GM12878 (cell line): ENCODE measurements around the gene SPRED3. TPM values are rescaled to one million over a fixed set of nuclear protein-coding genes. Genes with fewer than 3 reads are reported as not detected.

Experiments used
- ATAC-seq: fragments of 200-7000 bp; cut with Tn5 transposase; 3 replicates; pipeline ENCODE4 v1.9.1; 2020; ENCODE audit warnings: mild to moderate bottlenecking, moderate library complexity
- BruUV-seq: library from RNA; stranded (reverse); fragments of 400-500 nt; replicated peaks from 2 replicates; lab custom pipeline; 2021; lab: Mats Ljungman, UMichigan
- CTCF ChIA-PET: fragments of 300-600 bp; sonication (Branson Sonifier 250); formaldehyde crosslinking; extraction: SDS; loops from one replicate; lab custom pipeline; 2021; ENCODE audit warnings: inconsistent platforms; lab: Yijun Ruan, JAX
- POLR2A ChIA-PET: fragments of 350-600 bp; formaldehyde crosslinking; extraction: SDS; loops from one replicate; lab custom pipeline; 2021; ENCODE audit warnings: inconsistent platforms; lab: Charles Lee
- RAD21 ChIA-PET: fragments of 300-600 bp; sonication (Branson Sonifier 250); formaldehyde crosslinking; loops from one replicate; lab custom pipeline; 2023; ENCODE audit warnings: antibody characterized with exemption; ENCODE audit not compliant: unreplicated experiment; lab: Charles Lee
- SMC1A ChIA-PET: fragments of 300-600 bp; sonication (Branson Sonifier 250); formaldehyde crosslinking; loops from one replicate; lab custom pipeline; 2023; ENCODE audit not compliant: unreplicated experiment, uncharacterized antibody; lab: Charles Lee
- DNase-seq: peaks from one replicate; pipeline ENCODE4 v3.0.0-alpha.2; 2011; ENCODE audit warnings: low read depth, low spot score
- FAIRE-seq: peaks from 3 replicates; lab custom pipeline; 2011; peaks lifted over from hg19 to GRCh38; lab: Jason Lieb, UNC
- H2AFZ ChIP-seq: 2 replicates; pipeline ENCODE4 v1.6.0; 2011; ENCODE audit warnings: low read depth, low read length, control low read depth; ENCODE audit not compliant: control insufficient read depth
- H3K27ac ChIP-seq: 2 replicates; pipeline ENCODE4 v1.5.1; 2011; ENCODE audit warnings: control low read depth; ENCODE audit not compliant: control insufficient read depth, insufficient read depth
- H3K27me3 ChIP-seq, 2 experiments: replicated peaks in 1 of 2; 2 replicates each; pipeline versions ENCODE4 v1.6.0 to v1.6.1; 2011; ENCODE audit warnings: low read length in 1 of 2; ENCODE audit not compliant: control insufficient read depth in 2 of 2, insufficient read depth in 2 of 2
- H3K36me3 ChIP-seq, 2 experiments: 2 replicates each; pipeline ENCODE4 v1.5.1; 2011; ENCODE audit warnings: low read length in 1 of 2; ENCODE audit not compliant: control insufficient read depth in 2 of 2, insufficient read depth in 2 of 2
- H3K4me1 ChIP-seq: 2 replicates; pipeline ENCODE4 v1.6.1; 2011; ENCODE audit warnings: mild to moderate bottlenecking, low read length, moderate library complexity, mixed read lengths; ENCODE audit not compliant: control insufficient read depth, insufficient read depth
- H3K4me2 ChIP-seq: 2 replicates; pipeline ENCODE4 v1.6.0; 2011; ENCODE audit warnings: control low read depth; ENCODE audit not compliant: control insufficient read depth, insufficient read depth
- H3K4me3 ChIP-seq: fragments of 200-600 bp; sonication (generic); 2 replicates; pipeline ENCODE4 v1.5.1; 2016
- H3K79me2 ChIP-seq: 2 replicates; pipeline ENCODE4 v1.6.0; 2011; ENCODE audit warnings: low read length; ENCODE audit not compliant: control insufficient read depth, insufficient read depth
- H3K9ac ChIP-seq: 2 replicates; pipeline ENCODE4 v1.8.0; 2011; ENCODE audit warnings: low read length, control low read depth, mixed read lengths; ENCODE audit not compliant: control insufficient read depth, insufficient read depth
- H3K9me3 ChIP-seq: replicated peaks from 3 replicates; pipeline ENCODE4 v1.5.1; 2011; ENCODE audit warnings: mild to moderate bottlenecking, low read length; ENCODE audit not compliant: control insufficient read depth, insufficient read depth
- H4K20me1 ChIP-seq: 2 replicates; pipeline ENCODE4 v1.6.0; 2011; ENCODE audit not compliant: control insufficient read depth, insufficient read depth
- BHLHE40 ChIP-seq, 2 experiments: fragments of 450-650 bp in 1 of 2; IDR thresholded peaks; 2 replicates each; pipeline ENCODE4 v1.6.1; 2011 to 2017; ENCODE audit warnings: low read depth in 2 of 2, borderline replicate concordance in 1 of 2, improper control_type of control experiment in 1 of 2, low read length in 1 of 2, mild to moderate bottlenecking in 1 of 2
- CREB1 ChIP-seq: IDR thresholded peaks from 2 replicates; pipeline ENCODE4 v1.6.1; 2012; ENCODE audit warnings: low read depth, mild to moderate bottlenecking, inconsistent platforms
- FOXM1 ChIP-seq: IDR thresholded peaks from 2 replicates; pipeline ENCODE4 v1.6.1; 2012; ENCODE audit warnings: low read depth, mild to moderate bottlenecking, inconsistent platforms, low read length, moderate library complexity
- GABPA ChIP-seq: IDR thresholded peaks from 2 replicates; pipeline ENCODE4 v1.6.1; 2014; ENCODE audit warnings: antibody characterized with exemption, low read depth, mild to moderate bottlenecking, inconsistent platforms
- GATAD2B ChIP-seq: fragments of 450-650 bp; conservative IDR thresholded peaks from 2 replicates; pipeline ENCODE4 v1.6.1; 2017; ENCODE audit warnings: low read depth, mild to moderate bottlenecking, moderate library complexity
- MXI1 ChIP-seq: fragments of 150-350 bp; IDR thresholded peaks from 2 replicates; pipeline ENCODE4 v1.6.1; 2011; ENCODE audit warnings: low read depth, mild to moderate bottlenecking, inconsistent platforms, low read length, improper control_type of control experiment
- NR2C1 ChIP-seq: fragments of 450-650 bp; IDR thresholded peaks from 2 replicates; pipeline ENCODE4 v1.6.1; 2017; ENCODE audit warnings: antibody characterized with exemption, mild to moderate bottlenecking, moderate library complexity
- NR2F1 ChIP-seq: fragments of 450-650 bp; conservative IDR thresholded peaks from 2 replicates; pipeline ENCODE4 v1.6.1; 2017; ENCODE audit warnings: mild to moderate bottlenecking
- RUNX3 ChIP-seq: IDR thresholded peaks from 2 replicates; pipeline ENCODE4 v1.6.1; 2012; ENCODE audit warnings: low read length, inconsistent platforms
- SMARCA5 ChIP-seq: fragments of 450-650 bp; IDR thresholded peaks from 2 replicates; pipeline ENCODE4 v1.6.1; 2017; ENCODE audit warnings: mild to moderate bottlenecking
- TBL1XR1 ChIP-seq: IDR thresholded peaks from 2 replicates; pipeline ENCODE4 v1.6.1; 2012; ENCODE audit warnings: low read depth, low read length, improper control_type of control experiment
- TCF12 ChIP-seq: IDR thresholded peaks from 2 replicates; pipeline ENCODE4 v1.6.1; 2011; ENCODE audit warnings: low read depth, mild to moderate bottlenecking, low read length
- YY1 ChIP-seq: IDR thresholded peaks from 2 replicates; pipeline ENCODE4 v1.6.1; 2011; ENCODE audit warnings: low read depth, mild to moderate bottlenecking, low read length
- ZNF207 ChIP-seq: fragments of 450-650 bp; IDR thresholded peaks from 2 replicates; pipeline ENCODE4 v1.6.1; 2014; ENCODE audit warnings: antibody characterized with exemption, mild to moderate bottlenecking, borderline replicate concordance
- WGBS: methylation state at CpG from one replicate; pipeline ENCODE4 v1.1.6; 2016; ENCODE audit warnings: low lambda C conversion rate; ENCODE audit not compliant: insufficient replicate concordance, insufficient coverage; ENCODE audit errors: missing lambda C conversion rate; 5-methylcytosine and 5-hydroxymethylcytosine counted together
- in situ Hi-C: fragments of 300-500 bp; cut with MboI; formaldehyde crosslinking; loops from 9 replicates; pipeline ENCODE4 v1.14.3; 2018; ENCODE audit warnings: mixed read lengths
- intact Hi-C: fragments of 100-400 bp; cut with micrococcal nuclease; formaldehyde crosslinking; loops from one replicate; pipeline ENCODE4 v1.14.2; 2022; ENCODE audit not compliant: unreplicated experiment
- polyA plus RNA-seq, 11 experiments: library from polyadenylated mRNA; depleted of rRNA in 4 of 11; unstranded in 6 of 11; stranded (reverse) in 5 of 11; fragments of >200 nt; fragmentation: Nextera tagmentation in 4 of 11; fragmentation: Illumina TruSeq in 1 of 11; extraction: Ambion mirVana in 4 of 11; extraction: Trizol in 1 of 11; gene quantifications; 1 replicate in 1 of 11; 2 replicates in 10 of 11; pipeline versions ENCODE4 v1.2.1 to v1.2.3, GENCODE V29; 2011 to 2016; ENCODE audit warnings: inconsistent platforms in 2 of 11, missing spikeins in 2 of 11, low read depth in 1 of 11
- total RNA-seq, 4 experiments: library from RNA; depleted of rRNA in 3 of 4; stranded (reverse); fragments of >200 nt in 3 of 4; fragmentation: Illumina TruSeq in 1 of 4; extraction: Trizol in 1 of 4; gene quantifications; 2 replicates each; pipeline versions ENCODE4 v1.2.1 to v1.2.3, GENCODE V29; 2013 to 2021
- TF ChIP-seq, protein P1 (sequence below): fragments of 450-650 bp; IDR thresholded peaks from 2 replicates; pipeline ENCODE4 v1.6.1; 2017; ENCODE audit warnings: borderline replicate concordance
- TF ChIP-seq, protein P2 (sequence below): fragments of 450-650 bp; formaldehyde crosslinking; IDR thresholded peaks from 2 replicates; pipeline ENCODE4 v1.5.0; 2022; ENCODE audit warnings: mild to moderate bottlenecking, missing genetic modification characterization

The SPRED3 gene
- total and polyA plus RNA-seq, 10 of the 15 experiments (the other 5 are each of a cell fraction or from before 2014, with no cell fraction given): 0.09 to 1.5 (median 0.31) TPM; not detected in 2

DNA sequence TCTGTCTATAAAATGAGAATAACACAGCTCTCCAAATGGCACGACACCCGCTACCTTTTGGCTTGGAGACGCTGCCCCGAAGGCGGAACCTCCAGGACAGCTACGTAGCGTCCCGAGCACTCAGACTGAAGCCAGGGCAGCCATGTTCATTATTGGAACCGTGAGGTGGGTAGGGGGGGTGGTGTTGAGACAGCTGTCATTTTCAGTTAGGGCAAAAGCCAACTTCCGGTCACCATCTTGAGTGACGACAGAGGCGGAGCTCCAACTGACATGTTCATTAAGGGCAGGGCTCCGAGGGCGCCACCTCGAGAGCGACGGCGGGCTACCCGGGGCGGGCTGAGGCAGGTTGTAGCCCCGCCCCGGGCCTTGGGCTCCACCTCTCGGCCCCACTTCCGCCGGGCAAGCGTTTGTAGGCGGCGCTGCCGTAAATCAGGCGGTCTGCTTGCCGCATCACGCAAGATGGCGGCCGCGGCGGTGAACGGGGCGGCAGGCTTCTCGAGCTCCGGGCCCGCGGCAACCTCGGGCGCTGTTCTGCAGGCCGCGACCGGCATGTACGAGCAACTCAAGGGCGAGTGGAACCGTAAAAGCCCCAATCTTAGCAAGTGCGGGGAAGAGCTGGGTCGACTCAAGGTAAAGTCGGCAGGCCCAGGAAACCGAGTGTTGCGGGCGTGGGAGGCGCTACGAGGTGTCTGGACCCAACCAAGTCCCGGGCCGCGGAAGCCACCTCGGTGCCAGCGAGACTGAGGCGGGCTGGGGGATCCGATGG, 14.0 kb upstream of the SPRED3 start, which contains the start of gene PSMD8:
Gene PSMD8, plus strand, starts transcription at position 240 of the 766 bp plus-strand sequence. Its CDS starts 31 bp downstream, at position 271.
- intact Hi-C loops (loop anchor here (1.0 kb wide), 1 partner anchor 39 kb away; the partner anchor contains the start of gene CATSPERG), in situ Hi-C loops (loop anchor here (5.0 kb wide), 1 partner anchor 37 kb away; the partner anchor contains the start of gene CATSPERG)
- Histone ChIP-seq H3K27ac (peak within 1 kb of the TSS; percentile 88), H3K36me3 (peaks cover 2 to 10% of the 10 kb centered on the region in 2 experiments; a peak in 3 of 4 replicates), H3K4me3 (peak within 1 kb of the TSS; percentile 81), H3K9me3 (no peaks in the 10 kb centered on the region), H3K4me2 (peak within 1 kb of the TSS; percentile 97), H3K4me1 (peaks cover 14% of the 10 kb centered on the region), H3K79me2 (peaks cover 28% of the 10 kb centered on the region), H3K9ac (peak within 1 kb of the TSS; percentile 89), H4K20me1 (no peaks in the 10 kb centered on the region), H2AFZ (peak within 1 kb of the TSS; percentile 99), H3K27me3 (peaks cover 0 to 2% of the 10 kb centered on the region in 2 experiments; a peak in 1 of 4 replicates)
- WGBS: under 1% methylated on average over 65 of the region's 65 CpGs
- FAIRE-seq (peak; percentile 100), DNase-seq (peak; percentile 99), ATAC-seq (peak; percentile 99)
- ChIA-PET RAD21 (interaction anchor here (0.5 to 4.8 kb wide), 18 partner anchors 13 to 556 kb away, joined by 3 to 46 read pairs (median 4); partner anchors contain the start of genes ACTN4, CATSPERG, EIF3K and FAM98C), POLR2A (interaction anchor here (0.5 to 2.6 kb wide), 16 partner anchors 10 to 909 kb away, joined by 3 to 26 read pairs (median 4); partner anchors contain the start of genes CATSPERG, FAM98C, GGN and NFKBIB), SMC1A (interaction anchor here (0.6 to 1.7 kb wide), 9 partner anchors 28 to 475 kb away, joined by 3 to 21 read pairs (median 5); partner anchors contain the start of genes ACTN4, CATSPERG and FAM98C), CTCF (interaction anchor here (0.6 to 2.8 kb wide), 16 partner anchors 13 to 556 kb away, joined by 3 to 34 read pairs (median 4); partner anchors contain the start of genes CATSPERG, FAM98C, GGN and MRPS12)
- no TSS peak for BruUV-seq
- TF ChIP-seq FOXM1 (no peak), GABPA (peak; percentile 84), NR2C1 (peak; percentile 88), YY1 (peak; percentile 96), NR2F1 (0 out of 2 replicates have a peak, but pooled peaks have one; percentile 42), SMARCA5 (peak; percentile 69; the same call in 1 of the 2 replicates), MXI1 (0 out of 2 replicates have a peak, but pooled peaks have one; percentile 12), ZNF207 (peak; percentile 92; the same call in 1 of the 2 replicates), TBL1XR1 (no peak), TCF12 (peak; percentile 77), BHLHE40 (IDR thresholded peaks at IDR 0.05; ENCODE audit: borderline replicate concordance in 1 of 2, low read depth in 2 of 2, low read length in 1 of 2) (peak; percentile 29 to 41; a peak in 1 of 4 replicates), CREB1 (peak; percentile 94), RUNX3 (peak; percentile 65; the same call in 1 of the 2 replicates), GATAD2B (peak; percentile 94)
- TF ChIP-seq, protein P1, sequence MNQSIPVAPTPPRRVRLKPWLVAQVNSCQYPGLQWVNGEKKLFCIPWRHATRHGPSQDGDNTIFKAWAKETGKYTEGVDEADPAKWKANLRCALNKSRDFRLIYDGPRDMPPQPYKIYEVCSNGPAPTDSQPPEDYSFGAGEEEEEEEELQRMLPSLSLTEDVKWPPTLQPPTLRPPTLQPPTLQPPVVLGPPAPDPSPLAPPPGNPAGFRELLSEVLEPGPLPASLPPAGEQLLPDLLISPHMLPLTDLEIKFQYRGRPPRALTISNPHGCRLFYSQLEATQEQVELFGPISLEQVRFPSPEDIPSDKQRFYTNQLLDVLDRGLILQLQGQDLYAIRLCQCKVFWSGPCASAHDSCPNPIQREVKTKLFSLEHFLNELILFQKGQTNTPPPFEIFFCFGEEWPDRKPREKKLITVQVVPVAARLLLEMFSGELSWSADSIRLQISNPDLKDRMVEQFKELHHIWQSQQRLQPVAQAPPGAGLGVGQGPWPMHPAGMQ: no peak
- TF ChIP-seq, protein P2, sequence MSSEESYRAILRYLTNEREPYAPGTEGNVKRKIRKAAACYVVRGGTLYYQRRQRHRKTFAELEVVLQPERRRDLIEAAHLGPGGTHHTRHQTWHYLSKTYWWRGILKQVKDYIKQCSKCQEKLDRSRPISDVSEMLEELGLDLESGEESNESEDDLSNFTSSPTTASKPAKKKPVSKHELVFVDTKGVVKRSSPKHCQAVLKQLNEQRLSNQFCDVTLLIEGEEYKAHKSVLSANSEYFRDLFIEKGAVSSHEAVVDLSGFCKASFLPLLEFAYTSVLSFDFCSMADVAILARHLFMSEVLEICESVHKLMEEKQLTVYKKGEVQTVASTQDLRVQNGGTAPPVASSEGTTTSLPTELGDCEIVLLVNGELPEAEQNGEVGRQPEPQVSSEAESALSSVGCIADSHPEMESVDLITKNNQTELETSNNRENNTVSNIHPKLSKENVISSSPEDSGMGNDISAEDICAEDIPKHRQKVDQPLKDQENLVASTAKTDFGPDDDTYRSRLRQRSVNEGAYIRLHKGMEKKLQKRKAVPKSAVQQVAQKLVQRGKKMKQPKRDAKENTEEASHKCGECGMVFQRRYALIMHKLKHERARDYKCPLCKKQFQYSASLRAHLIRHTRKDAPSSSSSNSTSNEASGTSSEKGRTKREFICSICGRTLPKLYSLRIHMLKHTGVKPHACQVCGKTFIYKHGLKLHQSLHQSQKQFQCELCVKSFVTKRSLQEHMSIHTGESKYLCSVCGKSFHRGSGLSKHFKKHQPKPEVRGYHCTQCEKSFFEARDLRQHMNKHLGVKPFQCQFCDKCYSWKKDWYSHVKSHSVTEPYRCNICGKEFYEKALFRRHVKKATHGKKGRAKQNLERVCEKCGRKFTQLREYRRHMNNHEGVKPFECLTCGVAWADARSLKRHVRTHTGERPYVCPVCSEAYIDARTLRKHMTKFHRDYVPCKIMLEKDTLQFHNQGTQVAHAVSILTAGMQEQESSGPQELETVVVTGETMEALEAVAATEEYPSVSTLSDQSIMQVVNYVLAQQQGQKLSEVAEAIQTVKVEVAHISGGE: no peak
